Measurements from ENCODE around the gene RAB4A. TPM values are rescaled to one million over a fixed set of nuclear protein-coding genes. Genes with fewer than 3 reads are reported as not detected.

Gene RAB4A
- polyA plus RNA-seq, 2 of the 4 experiments (the other 2 are of a cell fraction): 31.5 to 38.4 TPM

- ATAC-seq: no peak
- WGBS (ENCODE audit: missing lambda C conversion rate): 90% methylated on average over 3 of the region's 3 CpGs
- no peaks in the 10 kb centered on the region for H3K9me3 ChIP-seq
These were observed 14.0 kb downstream of the RAB4A start for GRCh38 chr1:229284887-229285286.

GRCh38 chr1:229285440-229285839, 14.5 kb downstream of the RAB4A start:
- Histone ChIP-seq H3K4me2 (no peak overlapping the region), H3K9me3 (no peaks in the 10 kb centered on the region), H3K4me1 (peaks cover 18% of the 10 kb centered on the region; the same call in 1 of the 3 replicates), H3K4me3 (no peak overlapping the region), H3K27ac (no peak overlapping the region)
- DNase-seq (ENCODE audit: low read depth in 1 of 2, low spot score in 1 of 2) (no peak), FAIRE-seq (no peak), ATAC-seq (no peak)
- WGBS (ENCODE audit: missing lambda C conversion rate): 75% methylated on average over 2 of the region's 2 CpGs
- CTCF ChIA-PET: interaction anchor here (0.8 kb wide), 1 partner anchor 13 kb away, joined by 3 read pairs; no protein-coding TSS in a partner anchor
- POLR2A ChIA-PET: no interaction called here
- TF ChIP-seq ZC3H11A (IDR thresholded peaks at IDR 0.05) (no peak), CBX2 (IDR thresholded peaks at IDR 0.05; ENCODE audit: borderline replicate concordance, low read depth) (no peak), TFCP2L1 (CRISPR knock-in tag; IDR thresholded peaks at IDR 0.05) (no peak), ELK1 (IDR thresholded peaks at IDR 0.05; ENCODE audit: low read depth, low read length) (no peak), NPAS2 (CRISPR knock-in tag; IDR thresholded peaks at IDR 0.05; ENCODE audit: borderline replicate concordance) (no peak), BCL3 (IDR thresholded peaks at IDR 0.05) (no peak), USF2 (IDR thresholded peaks at IDR 0.05) (no peak), FOSL2 (IDR thresholded peaks at IDR 0.05) (no peak), FOSL2 (CRISPR knock-in tag; IDR thresholded peaks at IDR 0.05) (no peak), SREBF2 (IDR thresholded peaks at IDR 0.05) (no peak), ZFP36 (IDR thresholded peaks at IDR 0.05; ENCODE audit: borderline replicate concordance, partially characterized antibody) (no peak), RAD21 (conservative IDR thresholded peaks at IDR 0.05 in 1 of 2, IDR thresholded peaks at IDR 0.05 in 1 of 2) (no peak), CBX8 (IDR thresholded peaks at IDR 0.05) (no peak)

More at GRCh38 chr1:229284887-229285286, 14.0 kb downstream of the RAB4A start:
- Histone ChIP-seq H3K4me1 (peaks cover 20% of the 10 kb centered on the region; the same call in 1 of the 3 replicates), H3K27ac (no peak overlapping the region), H3K4me2 (no peak overlapping the region), H3K4me3 (no peak overlapping the region)
- ChIA-PET CTCF (interaction anchor here (0.8 kb wide), 1 partner anchor 14 kb away, joined by 3 read pairs; no protein-coding TSS in a partner anchor), POLR2A (no interaction called here)
- TF ChIP-seq EP300 (IDR thresholded peaks at IDR 0.05): no peak
- TF ChIP-seq MAZ (IDR thresholded peaks at IDR 0.05; ENCODE audit: borderline replicate concordance, low read depth, low read length): no peak
- no peak for TF ChIP-seq SMC3 (IDR thresholded peaks at IDR 0.05)
- DNase-seq (ENCODE audit: low read depth in 1 of 2, low spot score in 1 of 2) (no peak), FAIRE-seq (no peak)

GRCh38 chr1:229286099-229286766, 15.3 kb downstream of the RAB4A start:
- no peak overlapping the region for H3K27ac ChIP-seq
- no peak for FAIRE-seq

More at GRCh38 chr1:229286099-229286766, 15.3 kb downstream of the RAB4A start:
- Histone ChIP-seq H3K9me3 (no peaks in the 10 kb centered on the region), H3K4me3 (no peak overlapping the region), H3K4me1 (peaks cover 11% of the 10 kb centered on the region; the same call in 1 of the 3 replicates), H3K4me2 (no peak overlapping the region)
- no peak for ATAC-seq
- WGBS (ENCODE audit: missing lambda C conversion rate): 82% methylated on average over 2 of the region's 2 CpGs
- ChIA-PET POLR2A (no interaction called here), CTCF (no interaction called here)
- DNase-seq (ENCODE audit: low read depth in 1 of 2, low spot score in 1 of 2): no peak
- TF ChIP-seq RCOR1 (IDR thresholded peaks at IDR 0.05; ENCODE audit: low read depth, low read length) (no peak), ZC3H11A (IDR thresholded peaks at IDR 0.05) (no peak), MAFK (IDR thresholded peaks at IDR 0.05; ENCODE audit: partially characterized antibody) (peak; percentile 69), HOXB13 (CRISPR knock-in tag; IDR thresholded peaks at IDR 0.05; ENCODE audit: low read depth) (no peak)

Data from A549 (cell line).